ENCODE measurements around the gene POLR3H. TPM values are rescaled to one million over a fixed set of nuclear protein-coding genes. Genes with fewer than 3 reads are reported as not detected.

The POLR3H gene
- total and polyA plus RNA-seq, 2 experiments from 2014 or later: 19.0 to 26.5 TPM

DNA sequence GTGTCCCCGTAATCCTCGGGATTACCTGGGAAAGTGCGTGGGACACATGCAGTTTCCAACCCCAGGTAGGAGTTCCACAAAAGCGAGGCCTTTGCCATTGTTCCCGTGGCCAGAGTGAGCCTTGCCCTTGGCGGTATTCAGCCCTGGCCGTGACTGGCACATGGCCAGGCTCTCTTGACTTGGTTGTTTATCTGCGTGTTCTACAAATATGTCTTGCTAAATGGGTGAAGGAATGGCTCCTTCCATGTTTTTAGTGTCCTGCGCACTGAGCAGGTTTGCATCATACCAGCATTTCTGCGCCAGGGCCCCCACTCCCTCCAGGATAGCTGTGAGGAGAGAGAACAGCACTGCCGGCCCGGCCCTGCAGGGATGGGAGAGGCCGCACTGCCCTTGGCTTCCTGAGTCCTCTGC lies 20.0 kb downstream of the POLR3H start (continued):
- TF ChIP-seq, protein P1, sequence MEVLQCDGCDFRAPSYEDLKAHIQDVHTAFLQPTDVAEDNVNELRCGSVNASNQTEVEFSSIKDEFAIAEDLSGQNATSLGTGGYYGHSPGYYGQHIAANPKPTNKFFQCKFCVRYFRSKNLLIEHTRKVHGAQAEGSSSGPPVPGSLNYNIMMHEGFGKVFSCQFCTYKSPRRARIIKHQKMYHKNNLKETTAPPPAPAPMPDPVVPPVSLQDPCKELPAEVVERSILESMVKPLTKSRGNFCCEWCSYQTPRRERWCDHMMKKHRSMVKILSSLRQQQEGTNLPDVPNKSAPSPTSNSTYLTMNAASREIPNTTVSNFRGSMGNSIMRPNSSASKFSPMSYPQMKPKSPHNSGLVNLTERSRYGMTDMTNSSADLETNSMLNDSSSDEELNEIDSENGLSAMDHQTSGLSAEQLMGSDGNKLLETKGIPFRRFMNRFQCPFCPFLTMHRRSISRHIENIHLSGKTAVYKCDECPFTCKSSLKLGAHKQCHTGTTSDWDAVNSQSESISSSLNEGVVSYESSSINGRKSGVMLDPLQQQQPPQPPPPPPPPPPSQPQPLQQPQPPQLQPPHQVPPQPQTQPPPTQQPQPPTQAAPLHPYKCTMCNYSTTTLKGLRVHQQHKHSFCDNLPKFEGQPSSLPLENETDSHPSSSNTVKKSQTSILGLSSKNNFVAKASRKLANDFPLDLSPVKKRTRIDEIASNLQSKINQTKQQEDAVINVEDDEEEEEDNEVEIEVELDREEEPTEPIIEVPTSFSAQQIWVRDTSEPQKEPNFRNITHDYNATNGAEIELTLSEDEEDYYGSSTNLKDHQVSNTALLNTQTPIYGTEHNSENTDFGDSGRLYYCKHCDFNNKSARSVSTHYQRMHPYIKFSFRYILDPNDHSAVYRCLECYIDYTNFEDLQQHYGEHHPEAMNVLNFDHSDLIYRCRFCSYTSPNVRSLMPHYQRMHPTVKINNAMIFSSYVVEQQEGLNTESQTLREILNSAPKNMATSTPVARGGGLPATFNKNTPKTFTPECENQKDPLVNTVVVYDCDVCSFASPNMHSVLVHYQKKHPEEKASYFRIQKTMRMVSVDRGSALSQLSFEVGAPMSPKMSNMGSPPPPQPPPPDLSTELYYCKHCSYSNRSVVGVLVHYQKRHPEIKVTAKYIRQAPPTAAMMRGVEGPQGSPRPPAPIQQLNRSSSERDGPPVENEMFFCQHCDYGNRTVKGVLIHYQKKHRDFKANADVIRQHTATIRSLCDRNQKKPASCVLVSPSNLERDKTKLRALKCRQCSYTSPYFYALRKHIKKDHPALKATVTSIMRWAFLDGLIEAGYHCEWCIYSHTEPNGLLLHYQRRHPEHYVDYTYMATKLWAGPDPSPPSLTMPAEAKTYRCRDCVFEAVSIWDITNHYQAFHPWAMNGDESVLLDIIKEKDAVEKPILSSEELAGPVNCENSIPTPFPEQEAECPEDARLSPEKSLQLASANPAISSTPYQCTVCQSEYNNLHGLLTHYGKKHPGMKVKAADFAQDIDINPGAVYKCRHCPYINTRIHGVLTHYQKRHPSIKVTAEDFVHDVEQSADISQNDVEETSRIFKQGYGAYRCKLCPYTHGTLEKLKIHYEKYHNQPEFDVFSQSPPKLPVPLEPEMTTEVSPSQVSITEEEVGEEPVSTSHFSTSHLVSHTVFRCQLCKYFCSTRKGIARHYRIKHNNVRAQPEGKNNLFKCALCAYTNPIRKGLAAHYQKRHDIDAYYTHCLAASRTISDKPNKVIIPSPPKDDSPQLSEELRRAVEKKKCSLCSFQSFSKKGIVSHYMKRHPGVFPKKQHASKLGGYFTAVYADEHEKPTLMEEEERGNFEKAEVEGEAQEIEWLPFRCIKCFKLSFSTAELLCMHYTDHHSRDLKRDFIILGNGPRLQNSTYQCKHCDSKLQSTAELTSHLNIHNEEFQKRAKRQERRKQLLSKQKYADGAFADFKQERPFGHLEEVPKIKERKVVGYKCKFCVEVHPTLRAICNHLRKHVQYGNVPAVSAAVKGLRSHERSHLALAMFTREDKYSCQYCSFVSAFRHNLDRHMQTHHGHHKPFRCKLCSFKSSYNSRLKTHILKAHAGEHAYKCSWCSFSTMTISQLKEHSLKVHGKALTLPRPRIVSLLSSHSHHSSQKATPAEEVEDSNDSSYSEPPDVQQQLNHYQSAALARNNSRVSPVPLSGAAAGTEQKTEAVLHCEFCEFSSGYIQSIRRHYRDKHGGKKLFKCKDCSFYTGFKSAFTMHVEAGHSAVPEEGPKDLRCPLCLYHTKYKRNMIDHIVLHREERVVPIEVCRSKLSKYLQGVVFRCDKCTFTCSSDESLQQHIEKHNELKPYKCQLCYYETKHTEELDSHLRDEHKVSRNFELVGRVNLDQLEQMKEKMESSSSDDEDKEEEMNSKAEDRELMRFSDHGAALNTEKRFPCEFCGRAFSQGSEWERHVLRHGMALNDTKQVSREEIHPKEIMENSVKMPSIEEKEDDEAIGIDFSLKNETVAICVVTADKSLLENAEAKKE (CRISPR knock-in tag; IDR thresholded peaks at IDR 0.05): no peak
- no peak for TF ChIP-seq ZNF331 (CRISPR knock-in tag; IDR thresholded peaks at IDR 0.05; ENCODE audit: low read depth)
- TF ChIP-seq ZNF114 (CRISPR knock-in tag; IDR thresholded peaks at IDR 0.05): no peak
- TF ChIP-seq, protein P2, sequence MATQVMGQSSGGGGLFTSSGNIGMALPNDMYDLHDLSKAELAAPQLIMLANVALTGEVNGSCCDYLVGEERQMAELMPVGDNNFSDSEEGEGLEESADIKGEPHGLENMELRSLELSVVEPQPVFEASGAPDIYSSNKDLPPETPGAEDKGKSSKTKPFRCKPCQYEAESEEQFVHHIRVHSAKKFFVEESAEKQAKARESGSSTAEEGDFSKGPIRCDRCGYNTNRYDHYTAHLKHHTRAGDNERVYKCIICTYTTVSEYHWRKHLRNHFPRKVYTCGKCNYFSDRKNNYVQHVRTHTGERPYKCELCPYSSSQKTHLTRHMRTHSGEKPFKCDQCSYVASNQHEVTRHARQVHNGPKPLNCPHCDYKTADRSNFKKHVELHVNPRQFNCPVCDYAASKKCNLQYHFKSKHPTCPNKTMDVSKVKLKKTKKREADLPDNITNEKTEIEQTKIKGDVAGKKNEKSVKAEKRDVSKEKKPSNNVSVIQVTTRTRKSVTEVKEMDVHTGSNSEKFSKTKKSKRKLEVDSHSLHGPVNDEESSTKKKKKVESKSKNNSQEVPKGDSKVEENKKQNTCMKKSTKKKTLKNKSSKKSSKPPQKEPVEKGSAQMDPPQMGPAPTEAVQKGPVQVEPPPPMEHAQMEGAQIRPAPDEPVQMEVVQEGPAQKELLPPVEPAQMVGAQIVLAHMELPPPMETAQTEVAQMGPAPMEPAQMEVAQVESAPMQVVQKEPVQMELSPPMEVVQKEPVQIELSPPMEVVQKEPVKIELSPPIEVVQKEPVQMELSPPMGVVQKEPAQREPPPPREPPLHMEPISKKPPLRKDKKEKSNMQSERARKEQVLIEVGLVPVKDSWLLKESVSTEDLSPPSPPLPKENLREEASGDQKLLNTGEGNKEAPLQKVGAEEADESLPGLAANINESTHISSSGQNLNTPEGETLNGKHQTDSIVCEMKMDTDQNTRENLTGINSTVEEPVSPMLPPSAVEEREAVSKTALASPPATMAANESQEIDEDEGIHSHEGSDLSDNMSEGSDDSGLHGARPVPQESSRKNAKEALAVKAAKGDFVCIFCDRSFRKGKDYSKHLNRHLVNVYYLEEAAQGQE (IDR thresholded peaks at IDR 0.05; ENCODE audit: unreplicated experiment): no peak
- no peak for TF ChIP-seq EZH2phosphoT487 (IDR thresholded peaks at IDR 0.05; ENCODE audit: unreplicated experiment)
